Measurements from ENCODE around the gene CPXM1.

- TF ChIP-seq YY1 (IDR thresholded peaks at IDR 0.05; ENCODE audit: insufficient read depth, insufficient read length) (no peak), ZNF274 (IDR thresholded peaks at IDR 0.05; ENCODE audit: low read depth, low read length) (no peak)
Observed at GRCh38 chr20:2751878-2752566, 48.4 kb downstream of the CPXM1 start.
